Neuronal stem cell (in vitro differentiated cells): ENCODE results near the gene ANKS1B.

ENCODE experiments used
- DNase-seq: peaks from one replicate; pipeline ENCODE4 v3.0.0-alpha.2; 2013; ENCODE audit warnings: low spot score
- H2AFZ ChIP-seq: one replicate; pipeline ENCODE4 v1.6.1; 2013; ENCODE audit warnings: mild to moderate bottlenecking, low read length, inconsistent platforms
- H2AK5ac ChIP-seq: 2 replicates; pipeline ENCODE4 v1.6.1; 2013; ENCODE audit warnings: low read depth, mild to moderate bottlenecking, inconsistent platforms, low read length, moderate library complexity, mixed read lengths
- H2BK120ac ChIP-seq: 2 replicates; pipeline ENCODE4 v1.6.1; 2013; ENCODE audit warnings: low read depth, mild to moderate bottlenecking, inconsistent platforms, low read length, moderate library complexity, mixed read lengths
- H2BK12ac ChIP-seq: one replicate; pipeline ENCODE4 v1.6.1; 2013; ENCODE audit warnings: low read length, inconsistent platforms
- H2BK15ac ChIP-seq: 2 replicates; pipeline ENCODE4 v1.6.1; 2013; ENCODE audit warnings: mild to moderate bottlenecking, low read length, inconsistent platforms, mixed read lengths
- H2BK5ac ChIP-seq: one replicate; pipeline ENCODE4 v1.6.1; 2013; ENCODE audit warnings: inconsistent platforms, mild to moderate bottlenecking, low read length, moderate library complexity
- H3K14ac ChIP-seq: one replicate; pipeline ENCODE4 v1.6.1; 2013; ENCODE audit warnings: low read length, inconsistent platforms
- H3K18ac ChIP-seq: 2 replicates; pipeline ENCODE4 v1.6.1; 2013; ENCODE audit warnings: low read length, inconsistent platforms
- H3K23ac ChIP-seq: 2 replicates; pipeline ENCODE4 v1.6.1; 2013; ENCODE audit warnings: low read depth, mild to moderate bottlenecking, mixed read lengths, low read length, inconsistent platforms; ENCODE audit not compliant: poor library complexity
- H3K27ac ChIP-seq: replicated peaks from 3 replicates; pipeline ENCODE4 v1.5.1; 2013; ENCODE audit warnings: low read length, inconsistent platforms
- H3K27me3 ChIP-seq, 3 experiments: 2 replicates each; pipeline ENCODE4 v1.6.1; 2013; ENCODE audit warnings: low read length in 3 of 3, mild to moderate bottlenecking in 2 of 3, inconsistent platforms in 1 of 3, low read depth in 1 of 3, mixed read lengths in 1 of 3, moderate library complexity in 1 of 3; ENCODE audit not compliant: control insufficient read depth in 3 of 3, insufficient read depth in 3 of 3
- H3K36me3 ChIP-seq, 2 donors: replicated peaks in 1 of 2; 2 replicates each; pipeline ENCODE4 v1.6.1; 2013; ENCODE audit warnings: low read length in 2 of 2; ENCODE audit not compliant: control insufficient read depth in 2 of 2, insufficient read depth in 2 of 2
- H3K4ac ChIP-seq: 2 replicates; pipeline ENCODE4 v1.6.1; 2013; ENCODE audit warnings: inconsistent platforms, mild to moderate bottlenecking, low read length, moderate library complexity
- H3K4me1 ChIP-seq, 2 donors: 1 replicate in 1 of 2; 2 replicates in 1 of 2; pipeline ENCODE4 v1.6.1; 2013; ENCODE audit warnings: low read length in 2 of 2, low read depth in 1 of 2; ENCODE audit not compliant: control insufficient read depth in 2 of 2, insufficient read depth in 1 of 2
- H3K4me2 ChIP-seq: one replicate; pipeline ENCODE4 v1.6.1; 2013; ENCODE audit warnings: mild to moderate bottlenecking, low read length, inconsistent platforms; ENCODE audit not compliant: insufficient read depth, poor library complexity, severe bottlenecking
- H3K4me3 ChIP-seq, 2 donors: 2 replicates each; pipeline ENCODE4 v1.5.1; 2013; ENCODE audit warnings: low read length in 2 of 2, mild to moderate bottlenecking in 2 of 2, inconsistent platforms in 1 of 2, moderate library complexity in 1 of 2
- H3K79me1 ChIP-seq: one replicate; pipeline ENCODE4 v1.6.1; 2013; ENCODE audit warnings: low read depth, mild to moderate bottlenecking, inconsistent platforms, low read length, moderate library complexity
- H3K9ac ChIP-seq: one replicate; pipeline ENCODE4 v1.6.1; 2013; ENCODE audit warnings: mild to moderate bottlenecking, low read depth, low read length, inconsistent platforms; ENCODE audit not compliant: poor library complexity
- H3K9me3 ChIP-seq, 2 donors: replicated peaks in 1 of 2; 2 replicates each; pipeline versions ENCODE3 to v1.6.1; 2013; ENCODE audit warnings: low read length in 2 of 2, mild to moderate bottlenecking in 2 of 2, inconsistent platforms in 1 of 2, low read depth in 1 of 2, mixed read lengths in 1 of 2, moderate library complexity in 1 of 2; ENCODE audit not compliant: control insufficient read depth in 2 of 2, insufficient read depth in 1 of 2
- H4K8ac ChIP-seq: one replicate; pipeline ENCODE4 v1.6.1; 2013; ENCODE audit warnings: low read depth, mild to moderate bottlenecking, inconsistent platforms, low read length, moderate library complexity
- H4K91ac ChIP-seq: one replicate; pipeline ENCODE4 v1.6.1; 2013; ENCODE audit warnings: low read length, low read depth, mild to moderate bottlenecking, inconsistent platforms; ENCODE audit not compliant: poor library complexity
- WGBS, 2 donors: extraction: QIAGEN DNeasy Blood & Tissue Kit; methylation state at CpG; one replicate each; pipeline ENCODE4 v1.1.7; 2013; ENCODE audit warnings: missing lambda C conversion rate in 2 of 2, mixed read lengths in 1 of 2; ENCODE audit not compliant: insufficient read length in 2 of 2, insufficient replicate concordance in 1 of 2; ENCODE audit errors: extremely low coverage in 2 of 2; 5-methylcytosine and 5-hydroxymethylcytosine counted together

Gene ANKS1B

DNA sequence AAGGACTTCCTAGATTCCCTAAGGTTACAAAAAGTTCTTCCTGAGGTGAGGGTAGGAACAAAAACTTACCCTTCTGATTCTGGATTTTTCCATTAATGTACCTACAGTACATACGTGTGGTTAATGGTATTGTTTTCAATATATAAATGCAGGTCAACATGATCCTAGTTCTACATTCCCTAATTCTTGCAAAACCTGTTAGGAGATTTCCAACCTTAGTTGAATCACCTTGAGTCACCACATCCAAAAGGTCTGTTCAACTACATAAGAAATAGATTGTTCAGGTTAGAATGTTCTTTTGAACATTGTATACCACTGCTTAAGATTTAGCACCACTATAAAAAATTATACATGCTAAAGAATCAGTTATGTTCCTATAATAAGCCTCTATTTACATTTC lies 218.3 kb downstream of the ANKS1B start:
- WGBS, 2 donors: no CpG with 5 or more reads among the region's 1 CpG
- Histone ChIP-seq H2AK5ac (no peak overlapping the region), H4K8ac (no peak overlapping the region), H3K23ac (no peak overlapping the region), H2BK15ac (no peak overlapping the region), H3K9ac (no peak overlapping the region), H3K36me3 (no peaks in the 10 kb centered on the region), H3K27me3 (no peaks in the 10 kb centered on the region), H2BK5ac (no peak overlapping the region), H3K79me1 (no peaks in the 10 kb centered on the region), H3K4me2 (no peak overlapping the region), H3K9me3 (no peaks in the 10 kb centered on the region), H3K14ac (no peak overlapping the region), H2BK12ac (no peak overlapping the region), H3K27ac (no peak overlapping the region), H3K4me3 (no peak overlapping the region), H4K91ac (no peak overlapping the region), H2AFZ (no peak overlapping the region), H2BK120ac (no peak overlapping the region), H3K18ac (no peak overlapping the region), H3K4me1 (no peaks in the 10 kb centered on the region), H3K4ac (no peak overlapping the region)
- DNase-seq: no peak

DNA sequence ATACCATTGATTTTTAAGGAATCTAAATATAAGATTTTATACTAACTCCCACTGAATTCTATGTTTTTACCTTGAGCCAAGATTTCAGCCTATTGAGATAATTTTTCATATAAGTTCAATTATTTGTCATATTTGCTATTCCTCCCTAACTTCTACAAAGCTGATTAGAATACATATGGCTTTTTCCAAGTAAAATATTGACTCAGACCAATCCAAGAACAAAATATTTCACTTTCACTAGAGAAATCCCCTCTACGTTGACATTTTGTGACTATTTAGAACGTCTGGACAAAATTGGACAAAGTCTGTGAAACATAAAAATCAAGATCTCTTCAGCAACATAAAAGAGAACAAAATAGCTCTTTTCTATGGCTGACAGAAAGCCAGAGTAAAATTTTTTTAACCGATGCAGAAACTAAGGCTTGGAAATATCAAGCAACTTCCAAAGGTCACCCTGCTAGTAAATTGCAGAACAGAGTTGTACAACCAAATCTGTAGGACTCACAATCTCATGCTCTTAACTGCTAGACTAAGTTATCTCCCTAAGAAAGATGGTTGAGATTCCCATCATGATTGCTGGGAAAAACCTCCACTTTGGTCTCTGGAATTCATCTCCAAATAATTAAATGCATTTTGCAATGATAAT lies 219.1 kb downstream of the ANKS1B start:
- Histone ChIP-seq H3K9me3 (no peaks in the 10 kb centered on the region), H3K4me2 (no peak overlapping the region), H2AK5ac (no peak overlapping the region), H3K27me3 (no peaks in the 10 kb centered on the region), H2BK120ac (no peak overlapping the region), H3K23ac (no peak overlapping the region), H3K79me1 (no peaks in the 10 kb centered on the region), H2BK12ac (no peak overlapping the region), H3K9ac (no peak overlapping the region), H3K18ac (no peak overlapping the region), H3K36me3 (no peaks in the 10 kb centered on the region), H3K14ac (no peak overlapping the region), H2BK15ac (no peak overlapping the region), H4K8ac (no peak overlapping the region), H2BK5ac (no peak overlapping the region), H3K4me3 (no peak overlapping the region), H3K4me1 (no peaks in the 10 kb centered on the region), H4K91ac (no peak overlapping the region), H3K27ac (no peak overlapping the region), H3K4ac (no peak overlapping the region), H2AFZ (no peak overlapping the region)
- WGBS, 2 donors: no CpG with 5 or more reads among the region's 3 CpGs
- no peak for DNase-seq

- H2AFZ ChIP-seq: no peak overlapping the region
- no peak for DNase-seq
- no peak overlapping the region for H3K4ac ChIP-seq
- H4K91ac ChIP-seq: no peak overlapping the region
- no peak overlapping the region for H2BK120ac ChIP-seq
- H2AK5ac ChIP-seq: no peak overlapping the region
- H3K9me3 ChIP-seq: no peaks in the 10 kb centered on the region
- no peak overlapping the region for H3K14ac ChIP-seq
- no peak overlapping the region for H4K8ac ChIP-seq
- no peak overlapping the region for H3K4me3 ChIP-seq
- no peak overlapping the region for H2BK5ac ChIP-seq
- no peak overlapping the region for H3K27ac ChIP-seq
- H2BK15ac ChIP-seq: no peak overlapping the region
- no peak overlapping the region for H3K18ac ChIP-seq
- H3K4me1 ChIP-seq: no peaks in the 10 kb centered on the region
- no peak overlapping the region for H3K23ac ChIP-seq
- H3K27me3 ChIP-seq: no peaks in the 10 kb centered on the region
- H3K36me3 ChIP-seq: no peaks in the 10 kb centered on the region
- no peak overlapping the region for H3K9ac ChIP-seq
- no peaks in the 10 kb centered on the region for H3K79me1 ChIP-seq
- no peak overlapping the region for H2BK12ac ChIP-seq
- WGBS, 2 donors: no CpG with 5 or more reads among the region's 2 CpGs
- no peak overlapping the region for H3K4me2 ChIP-seq
Measured at GRCh38 chr12:99759444-99759843, 225.3 kb downstream of the ANKS1B start.

DNA sequence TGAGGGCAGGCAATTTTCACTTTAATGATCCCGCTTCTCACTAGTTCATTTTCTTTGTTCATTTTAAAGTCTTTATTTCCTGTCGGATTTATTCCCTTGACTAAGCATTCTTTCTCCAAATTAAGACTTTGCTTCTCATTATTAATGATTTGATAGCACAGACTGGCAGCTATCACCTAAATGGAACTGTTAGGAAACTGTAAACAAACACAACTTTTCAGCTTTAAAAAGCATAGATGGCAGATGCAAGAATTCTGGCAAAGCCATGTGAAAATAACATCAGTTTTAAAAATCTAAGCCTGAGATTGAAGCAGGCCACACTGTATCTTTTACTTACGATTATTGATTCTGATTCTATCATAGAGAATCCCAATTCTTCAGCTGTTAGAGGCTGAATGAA lies 225.7 kb downstream of the ANKS1B start:
- no peak overlapping the region for H4K91ac ChIP-seq
- H3K36me3 ChIP-seq: no peaks in the 10 kb centered on the region
- H3K9ac ChIP-seq: no peak overlapping the region
- H2BK120ac ChIP-seq: no peak overlapping the region
- no peak overlapping the region for H3K14ac ChIP-seq
- no peak overlapping the region for H2BK12ac ChIP-seq
- no peak overlapping the region for H3K23ac ChIP-seq
- no peak overlapping the region for H3K4me2 ChIP-seq
- no peak overlapping the region for H3K18ac ChIP-seq
- no peak for DNase-seq
- no peaks in the 10 kb centered on the region for H3K4me1 ChIP-seq
- no peaks in the 10 kb centered on the region for H3K79me1 ChIP-seq
- H2BK15ac ChIP-seq: no peak overlapping the region
- no peak overlapping the region for H2BK5ac ChIP-seq
- no peaks in the 10 kb centered on the region for H3K27me3 ChIP-seq
- no peak overlapping the region for H3K27ac ChIP-seq
- no peak overlapping the region for H2AFZ ChIP-seq
- no peak overlapping the region for H2AK5ac ChIP-seq
- H3K9me3 ChIP-seq: no peaks in the 10 kb centered on the region
- no peak overlapping the region for H4K8ac ChIP-seq
- no CpG with 5 or more reads among the region's 3 CpGs for WGBS, 2 donors
- no peak overlapping the region for H3K4ac ChIP-seq
- no peak overlapping the region for H3K4me3 ChIP-seq
